Kidney (tissue), 14 donors: ENCODE data around the gene MYOM3. TPM values are rescaled to one million over a fixed set of nuclear protein-coding genes. Genes with fewer than 3 reads are reported as not detected.

Experiments used
- DNase-seq, 5 donors: peaks; one replicate each; pipeline ENCODE4 v3.0.0-alpha.2; 2013 to 2020
- FAIRE-seq: peaks from 2 replicates; lab custom pipeline; 2012; peaks lifted over from hg19 to GRCh38; lab: Jason Lieb, UNC
- H3K27ac ChIP-seq, 2 donors: one replicate each; pipeline ENCODE4 v1.7.0; 2013; ENCODE audit warnings: low read depth in 2 of 2, low read length in 2 of 2, inconsistent platforms in 1 of 2
- H3K27me3 ChIP-seq: one replicate; pipeline ENCODE4 v1.7.1; 2013; ENCODE audit warnings: low read length, inconsistent platforms; ENCODE audit not compliant: control insufficient read depth, insufficient read depth
- H3K36me3 ChIP-seq, 3 donors: one replicate each; pipeline versions ENCODE4 v1.7.0 to v1.7.1; 2013; ENCODE audit warnings: low read length in 3 of 3, control low read depth in 1 of 3, inconsistent platforms in 1 of 3; ENCODE audit not compliant: insufficient read depth in 3 of 3, control insufficient read depth in 2 of 3
- H3K4me1 ChIP-seq, 3 donors: one replicate each; pipeline versions ENCODE4 v1.7.0 to v1.7.1; 2013; ENCODE audit warnings: low read length in 3 of 3, inconsistent platforms in 1 of 3, low read depth in 1 of 3; ENCODE audit not compliant: control insufficient read depth in 2 of 3, insufficient read depth in 2 of 3
- H3K4me3 ChIP-seq, 3 donors: one replicate each; pipeline versions ENCODE4 v1.7.0 to v1.8.1; 2013; ENCODE audit warnings: low read length in 3 of 3, control low read depth in 1 of 3, inconsistent platforms in 1 of 3
- H3K9ac ChIP-seq, 3 donors: one replicate each; pipeline versions ENCODE4 v1.7.0 to v1.7.1; 2013; ENCODE audit warnings: low read length in 3 of 3, control low read depth in 1 of 3, inconsistent platforms in 1 of 3
- H3K9me3 ChIP-seq, 3 donors: one replicate each; pipeline versions ENCODE4 v1.7.0 to v1.7.1; 2013; ENCODE audit warnings: low read length in 3 of 3, control low read depth in 1 of 3, inconsistent platforms in 1 of 3; ENCODE audit not compliant: control insufficient read depth in 2 of 3, insufficient read depth in 1 of 3
- CTCF ChIP-seq: IDR thresholded peaks from 3 replicates; pipeline ENCODE4 v1.5.1; 2012; ENCODE audit warnings: mild to moderate bottlenecking, moderate library complexity, borderline replicate concordance; ENCODE audit not compliant: insufficient read depth; ENCODE audit errors: extremely low read depth
- intact Hi-C: fragments of 100-400 bp; cut with DNase I; formaldehyde crosslinking; loops from one replicate; pipeline ENCODE4 v1.11.1; 2022
- polyA plus RNA-seq: library from polyadenylated mRNA; stranded (reverse); fragments of 350-450 nt; fragmentation: Illumina TruSeq; extraction: RNeasy Lipid Tissue Mini Kit (QIAGEN cat#74804); gene quantifications from one replicate; pipeline ENCODE4 v1.2.3, GENCODE V29; 2014; ENCODE audit warnings: low read depth, low replicate concordance; ENCODE audit not compliant: insufficient read depth
- total RNA-seq: library from RNA; stranded (reverse); fragmentation: NEBNext Ultra II Directional; extraction: Animal tissue kit (Norgen Biotek cat#: 25700); gene quantifications from one replicate; pipeline ENCODE4 v1.2.1, GENCODE V29; 2021
- donor health status: control.
- donor health status: control.
- donor health status: control.
- donor health status: control.
- donor health status: control.
- donor health status: DM: yes; HTN: yes; CAD: no.
- donor health status: Normal renal cell carcinoma (clear cell type).

The MYOM3 gene
- total and polyA plus RNA-seq, 2 donors from 2014 or later = 13.5 to 20.5 TPM

DNA sequence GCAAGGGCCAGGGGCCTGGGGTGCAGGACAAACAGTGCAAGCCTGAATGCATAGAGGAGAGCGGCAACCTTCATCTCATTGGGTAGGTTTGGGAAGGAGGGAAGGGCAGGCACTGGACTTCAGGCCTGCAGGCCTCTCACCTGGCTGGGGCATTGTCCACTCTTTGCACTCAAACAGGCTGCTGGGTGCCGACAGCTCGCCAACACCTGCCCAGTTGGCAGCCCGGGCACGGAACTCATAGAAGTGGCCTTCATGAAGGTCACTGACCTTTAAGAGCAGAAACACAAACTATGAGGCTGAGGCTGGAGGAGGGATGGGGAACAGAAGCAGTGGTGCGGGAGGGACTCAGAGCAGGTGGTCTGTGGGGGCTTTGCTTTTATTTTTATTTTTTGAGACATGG is 30.7 kb downstream of the MYOM3 start:
- TF ChIP-seq CTCF = no peak
- Histone ChIP-seq H3K4me3 (no peak overlapping the region), H3K27ac (no peak overlapping the region), H3K4me1 (no peaks in the 10 kb centered on the region), H3K9me3 (no peaks in the 10 kb centered on the region), H3K27me3 (no peaks in the 10 kb centered on the region), H3K36me3 (peaks cover 0 to 10% (median 0%) of the 10 kb centered on the region in 3 donors), H3K9ac (no peak overlapping the region)
- FAIRE-seq = no peak
- intact Hi-C loops = no loop called here
- no peak for DNase-seq

DNA sequence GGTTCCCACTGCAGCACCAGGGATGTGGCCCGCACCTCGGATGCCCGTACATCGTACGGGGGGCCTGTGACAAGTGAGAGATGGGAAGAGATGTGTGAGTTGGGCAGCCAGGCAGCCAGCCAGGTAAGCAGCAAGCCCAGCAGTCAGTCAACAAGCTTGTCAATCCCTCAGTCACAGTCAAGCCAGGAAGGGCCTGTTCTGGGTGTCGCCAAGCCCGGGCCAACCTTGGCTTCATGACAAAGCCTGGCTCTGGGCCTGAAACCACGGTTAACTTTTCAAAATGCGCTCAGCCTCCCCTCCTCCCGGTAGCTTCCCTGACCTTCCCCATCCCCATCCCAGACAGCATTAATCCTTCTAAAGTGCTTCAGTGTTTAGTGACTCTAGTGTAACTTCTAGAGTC is 31.8 kb downstream of the MYOM3 start:
- TF ChIP-seq CTCF = no peak
- no peaks in the 10 kb centered on the region for H3K9me3 ChIP-seq
- peaks cover 0 to under 1% (median 0%) of the 10 kb centered on the region in 3 donors for H3K4me1 ChIP-seq
- no peak overlapping the region for H3K4me3 ChIP-seq
- H3K27me3 ChIP-seq = no peaks in the 10 kb centered on the region
- DNase-seq (peak in 1 of 5 donors; percentile 26), FAIRE-seq (no peak)
- intact Hi-C loops = no loop called here
- no peak overlapping the region for H3K9ac ChIP-seq
- H3K36me3 ChIP-seq = peaks cover 0 to 10% (median 0%) of the 10 kb centered on the region in 3 donors
- H3K27ac ChIP-seq = no peak overlapping the region

- Histone ChIP-seq H3K4me1 (peaks cover 0 to 2% (median 0%) of the 10 kb centered on the region in 3 donors), H3K27me3 (no peaks in the 10 kb centered on the region), H3K36me3 (no peaks in the 10 kb centered on the region), H3K4me3 (no peak overlapping the region), H3K9ac (no peak overlapping the region), H3K9me3 (no peaks in the 10 kb centered on the region), H3K27ac (no peak overlapping the region)
- intact Hi-C loops = no loop called here
- DNase-seq (no peak), FAIRE-seq (no peak)
- no peak for TF ChIP-seq CTCF
These were observed 34.5 kb downstream of the MYOM3 start for GRCh38 chr1:24077278-24077978.
